Inflammatory macrophage treated with lipopolysaccharide for 4 hours (primary cell): ENCODE measurements around the gene NACA2.
"Not testable (repeated sequence)": the region's sequence is repeated elsewhere in the genome, so short reads cannot be mapped to it uniquely, and the experiment has no call there.

ENCODE experiments used
- DNase-seq: peaks from one replicate; pipeline ENCODE4 v3.0.0-alpha.2; 2020

Gene NACA2

DNA sequence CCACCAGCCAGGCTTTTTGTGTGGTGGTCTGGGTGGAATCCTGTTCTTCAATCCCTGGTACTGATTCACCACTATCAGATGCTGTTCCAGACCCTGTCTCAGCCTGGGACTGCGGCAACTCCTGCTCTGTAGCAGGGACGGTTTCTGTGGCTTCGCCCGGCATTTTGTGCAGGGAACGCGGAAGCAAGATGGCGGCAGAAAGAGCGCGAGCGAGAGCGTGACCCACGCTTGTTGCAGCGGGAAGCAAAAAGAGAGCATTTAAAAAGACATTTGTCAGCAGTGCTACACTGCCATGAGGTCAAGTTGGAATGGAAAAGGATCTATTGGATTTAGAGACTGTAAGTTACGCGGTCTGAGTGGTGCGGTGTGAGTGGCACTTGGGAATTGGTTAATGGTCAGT lies at the start of gene NACA2:
Gene NACA2, minus strand, starts transcription at position 202 of the 400 bp plus-strand sequence. Its CDS starts 39 bp downstream, at position 163.
- no peak for DNase-seq

DNA sequence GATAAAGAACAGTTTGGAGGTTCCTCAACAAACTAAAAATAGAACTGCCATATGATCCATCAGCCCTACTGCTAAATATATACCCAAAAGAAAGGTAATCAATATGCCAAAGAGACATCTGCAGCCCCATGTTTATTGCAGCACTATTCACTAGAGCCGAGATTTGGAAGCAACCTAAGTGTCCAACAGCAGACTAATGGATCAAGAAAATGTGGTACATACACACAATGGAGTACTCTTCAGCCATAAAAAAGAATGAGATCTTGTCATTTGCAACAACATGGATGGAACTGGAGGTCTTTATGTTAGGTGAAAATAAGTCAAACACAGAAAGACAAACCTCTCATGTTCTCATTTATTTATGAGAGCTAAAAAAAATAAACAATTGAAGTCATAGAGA lies 48.8 kb upstream of the NACA2 start:
- DNase-seq = no peak

DNA sequence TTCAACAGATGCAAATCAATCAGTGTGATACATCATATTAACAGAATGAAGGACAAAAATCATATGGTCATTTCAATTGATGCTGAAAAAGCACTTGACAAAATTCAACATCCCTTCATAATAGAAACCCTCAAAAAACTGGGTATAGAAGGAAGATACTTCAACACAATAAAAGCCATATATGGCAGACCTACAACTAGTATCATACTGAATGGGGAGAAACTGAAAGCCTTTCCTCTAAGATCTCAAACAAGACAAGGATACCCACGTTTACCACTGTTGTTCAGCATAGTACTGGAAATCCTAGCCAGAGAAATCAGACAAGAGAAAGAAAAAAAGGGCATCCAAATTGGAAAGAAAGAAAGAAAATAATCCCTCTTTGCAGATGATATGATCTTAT lies 47.1 kb upstream of the NACA2 start:
- no peak for DNase-seq

DNA sequence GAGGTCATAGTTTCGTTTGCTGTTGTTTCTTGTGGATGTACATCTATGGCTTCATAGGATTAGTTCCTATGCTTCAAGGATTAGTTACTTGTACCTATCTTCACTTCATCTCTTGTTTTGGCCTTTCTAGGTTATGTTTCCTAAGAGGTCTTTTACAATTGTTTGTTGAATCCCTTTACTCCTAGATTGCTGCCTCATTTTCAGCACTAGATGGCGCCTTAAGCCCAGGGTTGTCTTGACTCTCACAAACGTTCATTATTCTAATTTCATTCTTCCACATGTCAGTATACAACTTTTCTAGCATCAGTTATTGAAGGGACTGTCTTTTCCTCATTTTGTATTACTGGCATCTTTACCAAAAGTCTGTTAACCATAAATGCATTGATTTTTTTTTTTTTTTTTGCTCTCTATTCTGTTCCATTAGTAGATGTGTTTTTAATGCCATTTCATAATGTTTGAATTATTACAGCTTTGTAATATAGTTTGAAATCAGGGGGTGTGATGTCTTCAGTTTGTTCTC lies 45.0 kb upstream of the NACA2 start:
- DNase-seq = peak; percentile 56

DNA sequence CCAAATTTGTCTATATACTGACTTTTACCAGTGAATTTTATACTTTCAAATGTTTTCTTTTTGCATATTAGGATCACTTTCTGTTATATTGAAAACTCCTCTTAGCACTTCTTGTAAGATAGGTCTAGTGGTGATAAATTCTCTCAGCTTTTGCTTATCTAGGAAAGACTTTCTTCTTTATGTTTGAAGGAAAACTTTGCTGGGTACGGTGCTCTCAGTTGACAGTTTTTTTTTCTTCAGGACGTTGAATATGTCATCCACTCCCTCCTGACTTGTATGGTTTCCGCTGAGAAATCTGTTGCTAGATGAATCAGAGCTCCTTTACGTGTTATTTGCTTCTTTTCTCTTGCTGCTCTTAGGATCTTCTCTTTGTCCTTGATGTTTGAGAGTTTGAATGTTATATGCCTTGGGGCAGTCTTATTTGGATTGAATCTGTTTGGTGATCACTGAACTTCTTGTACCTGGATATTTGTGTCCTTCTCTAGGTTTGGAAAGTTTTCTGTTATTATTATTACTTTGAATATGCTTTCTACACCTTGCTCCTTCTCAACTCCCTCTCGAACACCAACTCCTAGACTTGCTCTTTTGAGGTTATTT lies 44.0 kb upstream of the NACA2 start:
- DNase-seq = no peak

DNA sequence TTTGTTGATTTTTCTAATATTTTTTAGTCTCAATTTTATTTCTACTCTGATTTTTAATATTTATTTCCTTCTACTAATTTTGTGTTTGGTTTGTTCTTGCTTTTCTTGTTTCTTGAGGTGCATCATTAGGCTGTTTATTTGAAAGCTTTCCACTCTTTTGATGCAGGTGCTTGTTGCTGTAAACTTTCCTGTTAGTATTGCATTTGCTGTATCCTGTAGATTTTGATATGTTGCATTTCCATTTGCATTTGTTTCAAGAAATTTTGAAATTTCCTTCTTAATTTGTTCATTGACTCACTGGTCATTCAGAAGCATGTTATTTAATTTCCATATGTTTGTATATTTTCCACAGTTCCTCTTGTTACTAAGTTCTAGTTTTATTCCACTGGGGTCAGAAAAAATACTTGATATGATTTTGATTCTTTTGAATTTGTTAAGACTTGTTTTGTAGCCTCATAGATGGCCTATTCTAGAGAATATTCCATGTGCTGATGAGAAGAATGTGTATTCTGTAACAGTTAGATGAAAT lies 43.1 kb upstream of the NACA2 start:
- no peak for DNase-seq

DNA sequence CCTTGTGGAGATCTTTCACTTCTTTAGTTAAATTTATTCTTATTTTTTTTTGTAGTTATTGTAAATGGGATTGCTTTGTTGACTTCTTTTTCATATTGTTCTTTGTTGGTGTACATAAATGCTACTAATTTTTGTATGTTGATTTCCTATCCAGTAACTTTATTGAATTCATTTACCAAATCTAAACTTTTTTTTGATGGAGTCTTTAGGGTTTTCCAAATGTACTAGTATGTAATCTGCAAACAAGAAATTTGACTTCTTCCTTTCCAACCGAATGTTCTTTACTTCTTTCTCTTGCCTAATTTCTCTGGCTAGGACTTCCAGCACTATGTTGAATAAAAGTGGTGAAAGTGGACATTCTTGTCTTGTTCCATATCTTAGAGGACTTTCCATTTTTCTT lies 41.8 kb upstream of the NACA2 start:
- no peak for DNase-seq

DNA sequence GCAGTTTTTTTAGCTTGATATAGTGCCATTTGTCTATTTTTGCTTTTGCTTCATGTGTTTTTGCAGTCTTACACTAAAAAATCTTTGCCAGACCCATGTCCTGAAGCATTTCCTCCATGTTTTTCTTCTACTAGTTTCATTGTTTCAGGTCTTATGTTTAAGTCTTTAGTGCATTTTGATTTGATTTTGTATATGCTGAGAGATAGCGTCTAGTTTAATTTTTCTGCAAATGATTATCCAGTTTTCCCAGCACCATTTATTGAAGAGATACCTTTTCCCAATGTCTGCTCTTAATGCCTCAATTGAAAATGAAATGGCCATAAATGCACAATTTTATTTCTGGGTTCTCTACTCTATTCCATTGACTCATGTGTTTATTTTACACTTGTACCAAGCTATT lies 40.8 kb upstream of the NACA2 start:
- no peak for DNase-seq

DNA sequence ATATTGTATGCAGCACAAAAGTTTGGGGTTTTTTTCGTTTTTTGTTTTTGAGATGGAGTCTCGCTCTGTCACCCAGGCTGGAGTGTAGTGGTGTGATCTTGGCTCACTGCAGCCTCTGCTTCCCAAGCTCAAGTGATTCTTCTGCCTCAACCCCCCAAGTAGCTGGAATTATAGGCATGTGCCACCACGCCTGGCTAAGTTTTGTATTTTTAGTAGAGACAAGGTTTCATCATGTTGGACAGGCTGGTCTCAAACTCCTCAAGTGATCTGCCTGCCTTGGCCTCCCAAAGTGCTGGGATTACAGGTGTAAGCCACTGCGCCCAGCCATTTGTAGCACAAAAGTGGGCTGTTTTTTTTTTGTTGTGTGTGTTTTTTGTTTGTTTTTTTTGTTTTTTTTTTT lies 37.1 kb upstream of the NACA2 start:
- DNase-seq = not testable (repeated sequence)

DNA sequence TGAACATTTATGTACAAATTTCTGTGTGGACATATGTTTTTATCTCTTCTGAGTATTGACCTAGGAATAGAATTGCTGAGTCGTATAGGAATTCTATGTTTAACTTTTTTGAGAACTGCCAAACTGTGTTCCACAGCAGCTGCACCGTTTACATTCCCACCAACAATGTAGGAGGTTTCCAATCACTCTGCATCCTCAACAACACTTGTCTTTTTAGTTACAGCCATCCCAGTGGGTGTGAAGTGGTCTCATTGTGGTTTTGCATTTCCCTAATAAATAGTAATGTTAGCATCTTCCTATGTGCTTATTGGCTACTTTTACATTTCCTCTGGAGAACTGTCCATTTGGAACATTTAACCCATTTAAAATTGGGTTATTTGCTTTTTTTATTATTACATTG lies 36.6 kb upstream of the NACA2 start:
- no peak for DNase-seq

DNA sequence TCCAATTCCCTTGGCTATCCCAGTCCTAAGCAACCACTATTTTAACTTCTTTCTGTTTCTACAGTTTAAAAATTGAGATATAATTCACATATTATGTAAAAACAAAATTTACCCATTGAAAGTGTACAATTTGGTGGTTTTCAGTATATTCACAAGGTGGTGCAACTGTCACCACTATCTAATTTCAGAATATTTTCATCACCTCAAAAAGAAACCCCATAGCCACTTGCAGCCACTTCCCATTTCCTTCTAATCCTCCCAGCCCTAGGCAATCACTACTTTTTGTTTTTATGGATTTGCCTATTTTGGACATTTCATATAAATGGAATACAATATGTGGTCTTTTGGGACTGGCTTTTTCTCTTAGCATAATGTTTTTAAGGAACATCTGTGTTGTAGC lies 36.1 kb upstream of the NACA2 start:
- DNase-seq = peak; percentile 1

DNA sequence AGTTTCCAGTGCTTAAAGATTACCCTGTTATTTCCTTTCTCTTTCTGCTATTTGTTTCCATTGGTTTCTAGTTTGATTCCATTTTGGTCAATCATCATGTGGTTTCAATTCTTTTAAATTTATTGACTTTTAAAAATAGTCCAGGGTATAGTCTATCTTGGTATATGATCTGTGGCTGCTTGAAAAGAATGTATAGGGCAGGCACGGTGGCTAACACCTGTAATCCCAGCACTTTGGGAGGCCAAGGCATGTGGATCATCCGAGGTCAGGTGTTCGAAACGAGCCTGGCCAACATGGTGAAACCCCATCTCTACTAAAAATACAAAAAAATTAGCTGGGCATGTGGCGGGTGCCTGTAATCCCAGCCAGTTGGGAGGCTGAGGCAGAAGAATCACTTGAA lies 34.5 kb upstream of the NACA2 start:
- DNase-seq = no peak

DNA sequence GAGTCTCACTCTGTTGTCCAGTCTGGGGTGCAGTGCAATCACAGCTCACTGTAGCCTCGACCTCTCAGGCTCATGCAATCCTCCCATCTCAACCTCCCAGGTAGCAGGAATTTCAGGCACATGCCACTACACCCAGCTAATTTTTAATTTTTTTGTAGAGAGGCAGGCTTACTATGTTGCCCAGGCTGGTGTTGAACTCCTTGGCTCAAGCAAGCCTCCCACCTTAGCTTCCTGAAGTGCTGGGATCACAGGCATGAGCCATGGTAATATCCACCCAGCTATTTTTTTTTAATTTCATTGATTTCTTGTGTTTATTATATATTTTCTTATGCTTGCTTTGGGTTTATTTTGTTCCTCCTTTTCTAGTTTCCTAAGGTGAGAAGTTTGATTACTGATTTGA lies 33.9 kb upstream of the NACA2 start:
- no peak for DNase-seq

DNA sequence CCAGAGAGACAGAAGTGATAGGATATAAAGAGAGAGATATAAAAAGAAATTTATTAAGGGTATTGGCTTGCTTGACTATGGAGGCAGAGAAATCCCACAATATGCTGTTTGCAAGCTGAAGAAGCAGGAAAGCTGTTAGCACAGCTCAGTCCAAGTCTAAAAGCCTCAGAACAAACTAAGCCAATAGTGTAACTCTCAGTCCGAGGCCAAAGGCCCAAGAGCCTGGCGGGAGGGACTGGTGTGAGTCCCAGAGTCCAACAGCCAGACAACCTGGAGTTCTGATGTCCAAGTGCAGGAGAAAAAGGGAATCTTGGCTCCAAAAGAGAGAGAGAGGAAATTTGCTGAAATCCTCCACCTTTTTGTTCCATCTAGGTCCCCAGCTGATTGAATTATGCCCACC lies 30.3 kb upstream of the NACA2 start:
- DNase-seq = no peak

DNA sequence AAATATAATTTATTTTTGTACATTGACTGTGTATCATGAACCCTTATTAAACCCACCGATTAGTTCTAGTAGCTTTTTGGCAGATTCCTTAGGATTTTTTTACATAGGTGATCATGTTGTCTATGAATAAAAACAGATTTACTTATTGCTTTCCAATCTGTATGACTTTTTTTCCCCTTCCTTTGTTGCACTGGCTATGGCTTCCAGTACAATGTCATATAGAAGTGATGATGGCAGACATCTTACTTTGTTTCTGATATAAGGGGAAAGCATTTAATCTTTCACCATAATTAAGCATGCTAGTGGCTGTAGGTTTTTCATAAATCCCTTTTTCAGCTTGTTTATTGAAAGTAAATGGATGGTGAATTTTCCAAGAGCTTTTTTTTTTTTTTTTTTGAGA lies 28.9 kb upstream of the NACA2 start:
- DNase-seq = no peak

DNA sequence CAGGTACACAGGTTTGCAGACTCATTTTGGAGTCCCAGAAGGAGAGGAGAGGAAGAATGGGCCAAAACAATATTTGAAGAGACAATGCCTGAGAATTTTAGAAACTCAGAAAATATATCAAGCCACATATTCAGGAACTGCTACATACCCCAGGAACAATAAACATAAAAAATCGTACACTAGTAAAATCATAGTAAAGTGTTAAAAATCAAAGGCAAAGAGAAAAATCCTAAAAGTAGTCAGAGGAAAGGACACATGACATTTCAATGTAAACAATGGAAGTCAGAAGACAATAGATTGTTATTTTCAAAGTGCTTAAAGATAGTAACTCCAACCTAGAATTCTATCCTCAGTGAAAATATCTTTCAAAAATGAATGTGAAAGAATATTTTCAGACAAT lies 28.5 kb upstream of the NACA2 start:
- DNase-seq = no peak

DNA sequence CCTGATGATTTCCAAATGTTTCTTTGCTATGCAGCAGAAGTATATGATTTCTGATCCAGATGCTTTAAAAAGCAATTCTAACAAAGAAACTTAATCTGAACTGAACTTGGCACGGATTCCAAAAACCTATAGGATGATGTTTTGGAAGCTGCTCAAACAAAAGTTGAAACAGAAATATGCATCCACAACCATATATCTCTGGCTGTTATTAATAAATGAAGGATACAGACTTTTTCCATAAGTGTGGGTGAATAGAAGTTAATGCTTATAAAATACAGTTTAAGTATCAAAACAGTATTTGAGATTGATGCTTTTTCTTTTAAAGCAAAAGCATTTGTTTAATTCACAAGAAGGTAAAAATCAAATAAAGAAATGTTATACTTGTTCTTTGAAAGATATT lies 27.9 kb upstream of the NACA2 start:
- no peak for DNase-seq

DNA sequence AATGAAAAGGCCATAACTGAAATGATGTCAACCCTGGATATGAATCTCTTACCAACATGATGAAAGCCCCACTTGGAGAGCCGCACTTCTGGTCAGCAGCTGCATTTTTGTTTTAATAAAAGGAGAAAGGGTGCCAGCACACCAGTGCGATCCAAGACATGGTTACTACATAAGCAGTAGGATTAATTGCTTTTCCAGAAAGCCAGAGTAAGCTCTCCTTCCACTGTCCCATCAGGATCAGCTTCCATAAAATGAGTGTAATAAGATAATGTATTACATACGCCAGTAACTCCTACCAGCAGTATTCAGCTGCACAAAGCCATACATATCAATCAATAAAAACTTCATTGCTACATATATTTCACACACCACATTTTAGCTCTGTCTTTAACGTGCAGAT lies 26.3 kb upstream of the NACA2 start:
- no peak for DNase-seq

DNA sequence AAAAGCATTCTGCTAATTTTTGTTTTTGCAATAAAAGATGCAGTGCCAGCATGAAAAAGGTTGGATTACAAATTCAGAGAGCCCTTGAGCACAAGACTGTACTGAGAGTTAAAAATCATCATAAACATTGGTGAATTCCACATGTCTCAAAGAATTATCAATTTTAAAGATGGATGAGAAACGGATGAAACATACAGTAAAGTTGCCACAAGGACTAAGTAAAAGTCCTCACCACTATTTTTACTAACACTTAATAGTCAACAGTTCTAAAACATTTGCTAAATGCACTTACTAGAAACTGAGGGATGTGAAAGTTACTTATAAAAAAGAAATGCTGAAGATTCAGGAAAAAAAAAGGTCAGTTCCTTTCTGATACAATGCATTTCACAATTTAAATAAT lies 25.8 kb upstream of the NACA2 start:
- no peak for DNase-seq

DNA sequence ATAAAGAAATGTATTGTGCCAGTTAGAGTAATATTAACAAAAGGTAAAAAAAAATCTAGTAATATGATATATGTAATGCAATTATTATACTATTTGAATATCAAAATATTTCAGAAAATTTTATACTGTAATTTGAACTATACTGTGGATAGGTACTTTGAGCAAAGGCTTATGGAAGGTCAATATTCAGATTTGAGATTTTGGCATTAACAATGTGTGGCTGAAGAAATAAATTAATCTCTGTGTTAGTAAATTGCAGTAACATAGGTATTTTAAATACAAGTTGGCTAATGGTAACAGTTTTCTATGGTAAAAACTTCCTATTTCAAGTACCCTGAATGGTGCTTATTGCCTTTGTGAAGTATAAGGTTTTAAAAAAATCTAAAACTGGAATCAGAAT lies 23.2 kb upstream of the NACA2 start:
- no peak for DNase-seq

DNA sequence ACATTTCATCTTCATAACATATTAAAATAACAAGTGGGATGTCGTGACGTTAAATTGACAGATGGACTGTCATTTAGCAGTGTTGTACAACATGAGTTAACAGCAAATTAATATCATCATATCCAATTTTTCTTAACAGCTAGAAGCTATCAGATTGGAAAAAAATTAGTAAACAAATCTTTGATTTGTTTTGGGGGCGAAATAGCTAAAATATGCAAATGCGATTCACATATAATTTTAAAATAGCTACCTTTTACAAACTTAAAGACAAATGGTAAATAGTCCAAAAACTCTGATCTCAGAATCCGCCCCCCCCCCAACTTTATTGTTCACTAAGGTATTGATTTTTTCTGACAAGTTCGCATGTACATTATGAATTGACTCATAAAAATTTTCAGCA lies 20.3 kb upstream of the NACA2 start:
- no peak for DNase-seq

DNA sequence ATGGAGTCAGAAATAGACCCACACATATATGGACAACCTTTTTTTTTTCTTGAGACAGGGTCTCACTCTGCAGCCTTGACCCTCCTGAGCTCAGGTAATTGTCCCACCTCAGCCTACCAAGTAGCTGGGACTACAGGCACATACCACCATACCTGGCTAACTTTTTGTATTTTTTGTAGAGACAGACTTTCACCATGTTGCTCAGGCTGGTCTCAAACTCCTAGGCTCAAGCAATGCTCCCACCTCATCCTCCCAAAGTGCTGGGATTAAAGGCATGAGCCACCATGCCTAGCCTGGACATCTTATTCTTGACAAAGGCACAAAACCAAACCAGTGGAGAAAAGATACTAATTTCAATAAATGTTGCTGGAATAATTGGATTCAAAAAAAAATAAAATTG lies 14.7 kb upstream of the NACA2 start:
- DNase-seq = no peak

DNA sequence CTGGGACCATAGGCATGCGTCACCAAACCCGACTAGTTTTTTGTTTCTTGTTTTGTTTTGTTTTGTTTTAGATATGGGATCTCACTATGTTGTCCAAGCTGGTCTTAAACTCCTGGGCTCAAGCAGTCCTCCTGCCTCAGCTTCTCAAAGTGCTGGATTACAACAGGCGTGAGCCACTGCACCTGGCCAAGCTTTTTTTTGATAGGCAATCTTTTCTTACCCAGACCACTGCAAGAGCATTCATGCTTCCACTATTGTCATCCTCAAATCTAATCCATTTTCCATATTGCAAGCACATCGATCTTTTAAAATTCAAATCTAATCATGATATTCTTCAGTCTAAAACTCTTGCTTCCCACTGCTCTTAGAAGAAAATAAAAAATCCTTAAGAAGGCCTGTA lies 10.3 kb upstream of the NACA2 start:
- no peak for DNase-seq

DNA sequence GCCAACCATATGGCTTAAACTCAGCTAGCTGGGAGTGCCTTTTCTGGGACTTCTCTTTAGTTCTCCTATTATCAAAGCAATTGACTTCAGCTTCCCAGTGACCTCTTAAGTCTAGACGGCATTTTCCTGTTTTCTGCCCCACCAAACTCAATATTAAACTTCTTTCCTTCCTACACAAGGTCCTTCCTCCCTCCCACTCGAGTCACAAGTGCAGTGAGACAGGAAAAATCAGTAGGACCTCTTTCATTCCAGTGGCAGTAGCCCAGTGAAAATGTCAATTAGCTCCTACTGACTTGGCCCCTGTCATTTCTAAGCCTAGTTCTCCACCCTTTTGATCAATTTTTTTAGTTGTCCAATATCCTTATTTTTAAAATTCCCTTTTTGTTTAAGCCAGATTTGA lies 9.6 kb upstream of the NACA2 start:
- peak; percentile 6 for DNase-seq

DNA sequence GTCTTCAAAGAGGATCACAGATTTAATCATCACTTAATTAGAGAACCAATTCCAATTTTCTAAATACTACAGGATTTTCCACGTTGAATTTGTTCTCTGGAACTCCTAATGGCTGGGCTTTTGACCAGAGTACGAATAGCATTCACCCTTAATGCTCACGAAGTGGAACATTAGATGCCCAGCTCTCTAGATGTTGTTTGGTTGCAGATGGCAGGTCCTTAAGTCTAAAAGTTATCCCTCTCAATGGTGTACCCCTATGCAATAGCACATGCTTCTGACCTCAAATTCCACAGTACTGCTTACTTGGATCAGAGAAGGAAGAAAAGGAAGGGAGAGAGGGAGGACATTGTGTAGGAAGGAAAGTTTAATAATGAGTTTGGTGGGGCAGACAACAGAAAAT lies 8.6 kb upstream of the NACA2 start:
- DNase-seq = no peak
